NCI-H2171 treated with DMSO at 0.1 percent for 48 hours (cell line): ENCODE results near the gene B4GALT6.
A peak's percentile ranks its signal among the peaks of the same experiment; 100 is the strongest.
"Not testable (repeated sequence)": the region's sequence is repeated elsewhere in the genome, so short reads cannot be mapped to it uniquely, and the experiment has no call there.

Source experiments
- DNase-seq: peaks from one replicate; lab custom pipeline; 2025; lab: John Stamatoyannopoulos, UW

B4GALT6 gene

GRCh38 chr18:31684279-31685096 lies at the start of gene B4GALT6:
TSS of gene B4GALT6 (minus strand) at chr18:31684581. CDS start at chr18:31684426, 155 bp downstream.
- DNase-seq: peak; percentile 41

- no peak for DNase-seq
Observed at GRCh38 chr18:31731628-31732027, 47.2 kb upstream of the B4GALT6 start.

GRCh38 chr18:31729196-31729595 lies 44.8 kb upstream of the B4GALT6 start:
- DNase-seq: not testable (repeated sequence)

GRCh38 chr18:31723990-31724711 lies 39.8 kb upstream of the B4GALT6 start:
- DNase-seq: peak; percentile 22

- no peak for DNase-seq
Observed at GRCh38 chr18:31723639-31723989, 39.2 kb upstream of the B4GALT6 start.

- DNase-seq: peak; percentile 66
Observed at GRCh38 chr18:31722369-31722957, 38.1 kb upstream of the B4GALT6 start.

- DNase-seq: no peak
Observed at GRCh38 chr18:31721601-31722000, 37.2 kb upstream of the B4GALT6 start.

GRCh38 chr18:31720867-31721266 lies 36.5 kb upstream of the B4GALT6 start:
- DNase-seq: no peak

GRCh38 chr18:31719363-31720006 lies 35.1 kb upstream of the B4GALT6 start:
- DNase-seq: no peak

- no peak for DNase-seq
Observed at GRCh38 chr18:31718386-31718785, 34.0 kb upstream of the B4GALT6 start.

- no peak for DNase-seq
Observed at GRCh38 chr18:31716362-31716761, 32.0 kb upstream of the B4GALT6 start.

- DNase-seq: no peak
Observed at GRCh38 chr18:31711365-31712172, 27.2 kb upstream of the B4GALT6 start.

GRCh38 chr18:31710826-31711225 lies 26.4 kb upstream of the B4GALT6 start:
- no peak for DNase-seq

- DNase-seq: no peak
Observed at GRCh38 chr18:31707815-31708214, 23.4 kb upstream of the B4GALT6 start.

GRCh38 chr18:31702449-31702848 lies 18.1 kb upstream of the B4GALT6 start:
- no peak for DNase-seq

- DNase-seq: no peak
Observed at GRCh38 chr18:31701744-31702143, 17.4 kb upstream of the B4GALT6 start.

- DNase-seq: no peak
Observed at GRCh38 chr18:31700990-31701389, 16.6 kb upstream of the B4GALT6 start.

GRCh38 chr18:31697351-31698298 lies 13.2 kb upstream of the B4GALT6 start:
- DNase-seq: no peak

- DNase-seq: peak; percentile 76
Observed at GRCh38 chr18:31695989-31696388, 11.6 kb upstream of the B4GALT6 start.

- DNase-seq: no peak
Observed at GRCh38 chr18:31694297-31694696, 9.9 kb upstream of the B4GALT6 start.
